ENCODE results near the gene PTK6.

PTK6 gene

DNA sequence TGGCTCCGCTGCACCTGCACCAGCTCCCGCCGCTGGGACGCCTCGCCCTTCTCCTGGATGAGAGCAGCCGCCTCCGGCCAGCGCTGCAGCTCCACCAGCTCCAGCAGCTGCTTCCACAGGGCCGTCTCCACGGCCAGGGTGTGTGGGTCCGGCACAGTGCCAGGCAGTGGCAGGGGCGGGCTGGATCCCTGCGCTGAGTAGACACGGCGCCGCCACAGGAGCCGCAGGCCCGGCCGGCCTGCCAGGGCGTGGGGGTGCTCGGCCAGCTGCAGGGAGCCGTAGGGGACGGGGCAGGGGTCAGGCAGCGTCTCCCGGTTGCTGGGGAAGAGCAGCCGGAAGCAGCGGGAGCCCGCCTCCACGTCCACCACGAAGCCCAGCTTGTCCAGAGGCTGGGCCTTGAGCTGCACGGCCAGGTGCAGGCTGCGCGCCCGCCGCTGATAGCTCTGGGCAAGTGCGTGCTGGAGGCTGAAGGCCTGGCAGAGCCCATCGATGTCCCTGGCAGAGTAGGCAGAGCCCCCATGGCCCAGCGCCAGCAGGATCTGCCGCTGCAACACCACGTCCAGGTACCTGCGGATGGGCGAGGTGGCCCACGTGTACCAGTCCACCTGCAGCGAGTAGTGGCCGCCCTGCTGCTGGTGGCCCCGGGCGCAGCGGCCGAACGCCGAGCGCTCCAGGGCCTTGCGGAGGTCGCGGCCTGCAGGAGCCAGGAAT, 26.2 kb upstream of the PTK6 start:
- H3F3A ChIP-seq (ENCODE audit: insufficient read depth, low read length): peaks cover 5% of the 10 kb centered on the region
- no peak overlapping the region for H3K27ac ChIP-seq (ENCODE audit: low read length)
- H3K9me2 ChIP-seq (replicated peaks; ENCODE audit: insufficient read depth, low read length): no peaks in the 10 kb centered on the region
- no peak overlapping the region for H3K4me2 ChIP-seq (ENCODE audit: low read depth, low read length)
- H2AFZ ChIP-seq (ENCODE audit: low read length): no peak overlapping the region
- H4K20me1 ChIP-seq (ENCODE audit: insufficient read depth, low read length): no peaks in the 10 kb centered on the region
- TF ChIP-seq EZH2phosphoT487 (IDR thresholded peaks at IDR 0.05; ENCODE audit: low read length): no peak
- no peaks in the 10 kb centered on the region for H3K27me3 ChIP-seq (replicated peaks; ENCODE audit: insufficient read depth, low read length)
- H3K4me1 ChIP-seq (ENCODE audit: low read length): peaks cover 12% of the 10 kb centered on the region
- H3K36me3 ChIP-seq (replicated peaks; ENCODE audit: insufficient read depth, low read length): no peaks in the 10 kb centered on the region
- DNase-seq: no peak
- H3K9me3 ChIP-seq (replicated peaks; ENCODE audit: insufficient read depth, low read length): no peaks in the 10 kb centered on the region
- H3K4me3 ChIP-seq (ENCODE audit: low read length): no peak overlapping the region
- H3K9ac ChIP-seq (ENCODE audit: low read length): no peak overlapping the region
- H3K79me2 ChIP-seq (ENCODE audit: low read length): no peaks in the 10 kb centered on the region

DNA sequence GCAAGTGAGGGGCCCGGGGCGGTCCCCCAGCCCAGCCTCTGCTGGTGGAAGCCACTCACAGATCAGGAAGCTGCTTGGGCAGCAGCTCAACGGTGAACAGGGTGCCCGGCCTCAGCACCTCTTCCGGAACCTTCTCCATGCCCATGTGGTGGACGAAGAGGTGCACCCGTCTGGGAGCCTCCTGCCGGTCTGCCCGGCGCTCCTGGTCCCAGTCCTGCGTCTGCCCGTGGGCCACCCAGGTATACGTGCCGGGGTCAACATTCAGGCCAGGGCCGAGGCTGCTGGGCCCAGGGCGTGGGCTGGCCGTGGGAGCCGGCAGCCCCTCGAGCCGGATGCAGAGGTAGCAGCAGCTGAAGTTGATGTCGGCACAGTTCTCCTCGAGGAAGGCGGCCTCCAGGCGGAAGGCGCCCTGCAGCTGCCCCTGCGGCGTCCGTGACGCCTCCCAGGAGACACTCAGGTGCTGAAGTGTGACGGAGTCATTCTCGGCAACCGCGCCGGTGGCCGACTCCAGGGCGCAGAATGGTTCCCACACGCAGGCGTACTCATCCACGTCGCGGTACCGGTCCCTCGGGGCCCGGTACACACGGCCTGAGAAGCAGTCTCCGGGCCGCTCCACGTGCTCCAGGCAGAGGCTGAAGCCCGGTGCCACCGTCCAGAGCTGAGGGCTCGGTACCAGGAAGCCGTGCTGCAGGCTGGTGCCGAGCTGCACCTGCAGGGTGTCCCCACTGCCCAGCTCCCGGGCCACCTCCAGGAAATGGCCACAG, 25.5 kb upstream of the PTK6 start:
- no peak overlapping the region for H3K9ac ChIP-seq (ENCODE audit: low read length)
- peaks cover 5% of the 10 kb centered on the region for H3K4me1 ChIP-seq (ENCODE audit: low read length)
- H3K27me3 ChIP-seq (replicated peaks; ENCODE audit: insufficient read depth, low read length): no peaks in the 10 kb centered on the region
- no peaks in the 10 kb centered on the region for H3K9me2 ChIP-seq (replicated peaks; ENCODE audit: insufficient read depth, low read length)
- H3K4me2 ChIP-seq (ENCODE audit: low read depth, low read length): no peak overlapping the region
- H3K79me2 ChIP-seq (ENCODE audit: low read length): no peaks in the 10 kb centered on the region
- H3K9me3 ChIP-seq (replicated peaks; ENCODE audit: insufficient read depth, low read length): no peaks in the 10 kb centered on the region
- no peak for DNase-seq
- H2AFZ ChIP-seq (ENCODE audit: low read length): no peak overlapping the region
- TF ChIP-seq EZH2phosphoT487 (IDR thresholded peaks at IDR 0.05; ENCODE audit: low read length): no peak
- no peak for TF ChIP-seq EZH2 (optimal IDR thresholded peaks at IDR 0.05; ENCODE audit: low read depth, low read length)
- H4K20me1 ChIP-seq (ENCODE audit: insufficient read depth, low read length): no peaks in the 10 kb centered on the region
- H3K27ac ChIP-seq (ENCODE audit: low read length): no peak overlapping the region
- H3K36me3 ChIP-seq (replicated peaks; ENCODE audit: insufficient read depth, low read length): no peaks in the 10 kb centered on the region
- H3K4me3 ChIP-seq (ENCODE audit: low read length): no peak overlapping the region
- H3F3A ChIP-seq (ENCODE audit: insufficient read depth, low read length): no peaks in the 10 kb centered on the region

DNA sequence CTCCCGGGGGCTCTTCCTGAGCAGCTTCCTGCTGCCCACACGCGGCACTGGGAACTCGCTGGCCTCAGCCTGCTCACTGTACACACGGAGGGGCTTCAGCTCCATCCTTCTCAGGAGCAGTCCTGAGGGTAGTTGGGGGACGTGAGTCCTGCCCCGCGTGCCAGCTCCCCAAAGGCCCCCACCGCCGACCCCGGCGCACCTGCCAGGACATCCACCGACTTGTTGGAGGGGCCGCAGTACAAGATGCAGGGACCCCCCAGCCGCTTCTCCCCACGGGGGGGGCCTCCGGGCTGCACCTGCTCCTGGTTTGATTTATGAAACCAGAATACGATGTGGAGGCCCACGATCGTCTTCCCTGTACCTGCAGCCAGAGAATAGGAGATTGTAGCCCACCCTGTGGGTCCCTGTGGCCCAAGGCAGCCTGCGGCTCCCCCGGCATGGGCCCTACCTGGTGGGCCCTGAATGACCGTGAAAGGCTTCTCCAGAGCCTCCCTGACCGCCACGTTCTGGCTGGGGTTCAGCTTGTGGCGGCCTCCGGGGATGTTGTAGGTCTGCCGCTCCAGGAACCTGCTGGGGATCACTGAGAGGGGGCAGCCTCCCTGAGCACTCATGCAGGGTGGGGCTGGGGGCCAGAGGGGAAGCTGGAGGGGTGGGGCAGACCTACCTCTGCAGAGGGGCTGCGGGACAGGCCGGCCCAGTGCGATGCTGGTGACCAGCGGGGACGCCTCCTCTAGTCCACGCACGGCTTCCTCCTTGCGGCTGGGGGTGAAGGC, 24.6 kb upstream of the PTK6 start:
- no peaks in the 10 kb centered on the region for H3K4me1 ChIP-seq (ENCODE audit: low read length)
- no peaks in the 10 kb centered on the region for H3K36me3 ChIP-seq (replicated peaks; ENCODE audit: insufficient read depth, low read length)
- H3K79me2 ChIP-seq (ENCODE audit: low read length): no peaks in the 10 kb centered on the region
- H3K27ac ChIP-seq (ENCODE audit: low read length): no peak overlapping the region
- no peak overlapping the region for H3K4me3 ChIP-seq (ENCODE audit: low read length)
- H2AFZ ChIP-seq (ENCODE audit: low read length): no peak overlapping the region
- no peaks in the 10 kb centered on the region for H3K9me2 ChIP-seq (replicated peaks; ENCODE audit: insufficient read depth, low read length)
- H3F3A ChIP-seq (ENCODE audit: insufficient read depth, low read length): no peaks in the 10 kb centered on the region
- no peak overlapping the region for H3K9ac ChIP-seq (ENCODE audit: low read length)
- TF ChIP-seq EZH2phosphoT487 (IDR thresholded peaks at IDR 0.05; ENCODE audit: low read length) (no peak), EZH2 (optimal IDR thresholded peaks at IDR 0.05; ENCODE audit: low read depth, low read length) (no peak)
- TF ChIP-seq, protein P1, sequence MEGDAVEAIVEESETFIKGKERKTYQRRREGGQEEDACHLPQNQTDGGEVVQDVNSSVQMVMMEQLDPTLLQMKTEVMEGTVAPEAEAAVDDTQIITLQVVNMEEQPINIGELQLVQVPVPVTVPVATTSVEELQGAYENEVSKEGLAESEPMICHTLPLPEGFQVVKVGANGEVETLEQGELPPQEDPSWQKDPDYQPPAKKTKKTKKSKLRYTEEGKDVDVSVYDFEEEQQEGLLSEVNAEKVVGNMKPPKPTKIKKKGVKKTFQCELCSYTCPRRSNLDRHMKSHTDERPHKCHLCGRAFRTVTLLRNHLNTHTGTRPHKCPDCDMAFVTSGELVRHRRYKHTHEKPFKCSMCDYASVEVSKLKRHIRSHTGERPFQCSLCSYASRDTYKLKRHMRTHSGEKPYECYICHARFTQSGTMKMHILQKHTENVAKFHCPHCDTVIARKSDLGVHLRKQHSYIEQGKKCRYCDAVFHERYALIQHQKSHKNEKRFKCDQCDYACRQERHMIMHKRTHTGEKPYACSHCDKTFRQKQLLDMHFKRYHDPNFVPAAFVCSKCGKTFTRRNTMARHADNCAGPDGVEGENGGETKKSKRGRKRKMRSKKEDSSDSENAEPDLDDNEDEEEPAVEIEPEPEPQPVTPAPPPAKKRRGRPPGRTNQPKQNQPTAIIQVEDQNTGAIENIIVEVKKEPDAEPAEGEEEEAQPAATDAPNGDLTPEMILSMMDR (IDR thresholded peaks at IDR 0.05; ENCODE audit: low read length): no peak
- no peak for DNase-seq
- no peaks in the 10 kb centered on the region for H3K9me3 ChIP-seq (replicated peaks; ENCODE audit: insufficient read depth, low read length)
- no peaks in the 10 kb centered on the region for H3K27me3 ChIP-seq (replicated peaks; ENCODE audit: insufficient read depth, low read length)
- no peaks in the 10 kb centered on the region for H4K20me1 ChIP-seq (ENCODE audit: insufficient read depth, low read length)
- no peak overlapping the region for H3K4me2 ChIP-seq (ENCODE audit: low read depth, low read length)

DNA sequence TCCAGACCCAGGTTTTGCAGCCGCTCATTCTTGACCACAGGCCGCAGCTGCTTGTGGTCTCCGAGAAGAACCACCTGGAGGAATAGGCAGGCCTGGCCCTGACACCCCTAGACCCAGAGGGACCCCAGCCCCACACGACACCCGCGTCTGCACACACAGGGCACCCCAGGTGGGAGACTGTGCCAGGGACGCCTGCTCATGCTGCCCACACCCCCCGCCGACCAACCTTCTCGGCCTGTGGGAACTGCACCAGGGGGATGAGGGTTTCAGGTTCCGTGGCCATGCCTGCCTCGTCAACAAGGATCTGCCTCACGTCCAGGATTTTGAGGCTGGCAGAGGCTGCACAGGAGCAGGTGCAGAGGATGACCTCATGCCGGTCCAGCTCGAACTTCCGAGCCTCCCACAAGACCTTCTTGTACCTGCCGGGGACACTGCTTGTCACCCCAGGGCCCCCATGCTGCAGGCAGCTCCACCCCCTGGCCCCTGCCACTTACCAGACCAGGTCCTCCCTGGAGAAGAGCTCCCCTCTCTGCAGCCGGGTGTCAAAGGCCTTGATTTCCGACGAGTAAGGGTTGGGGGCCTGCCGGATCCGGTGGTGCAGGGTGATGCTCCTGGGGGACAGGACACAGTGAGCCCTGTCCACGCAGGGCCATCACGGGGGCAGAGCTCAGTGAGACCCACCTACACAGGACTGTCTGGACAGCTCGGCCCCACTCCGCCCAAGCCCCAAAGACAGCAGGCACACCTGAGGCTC, 23.9 kb upstream of the PTK6 start:
- Histone ChIP-seq H2AFZ (ENCODE audit: low read length) (no peak overlapping the region), H3F3A (ENCODE audit: insufficient read depth, low read length) (no peaks in the 10 kb centered on the region), H3K79me2 (ENCODE audit: low read length) (no peaks in the 10 kb centered on the region), H3K4me3 (ENCODE audit: low read length) (no peak overlapping the region), H3K27me3 (replicated peaks; ENCODE audit: insufficient read depth, low read length) (0 out of 2 replicates have a peak, but pooled peaks cover 4% of the 10 kb centered on the region), H3K4me2 (ENCODE audit: low read depth, low read length) (no peak overlapping the region), H3K9me3 (replicated peaks; ENCODE audit: insufficient read depth, low read length) (no peaks in the 10 kb centered on the region), H4K20me1 (ENCODE audit: insufficient read depth, low read length) (no peaks in the 10 kb centered on the region), H3K9ac (ENCODE audit: low read length) (no peak overlapping the region), H3K9me2 (replicated peaks; ENCODE audit: insufficient read depth, low read length) (no peaks in the 10 kb centered on the region), H3K36me3 (replicated peaks; ENCODE audit: insufficient read depth, low read length) (no peaks in the 10 kb centered on the region), H3K4me1 (ENCODE audit: low read length) (no peaks in the 10 kb centered on the region), H3K27ac (ENCODE audit: low read length) (no peak overlapping the region)
- no peak for TF ChIP-seq EZH2 (optimal IDR thresholded peaks at IDR 0.05; ENCODE audit: low read depth, low read length)
- TF ChIP-seq EZH2phosphoT487 (IDR thresholded peaks at IDR 0.05; ENCODE audit: low read length): no peak
- TF ChIP-seq, protein P1 (IDR thresholded peaks at IDR 0.05; ENCODE audit: low read length): no peak
- DNase-seq: no peak

Data from MM.1S (cell line).